OCI-LY1 (cell line): ENCODE data around the gene SUCO.

Source experiments
- H2AFZ ChIP-seq: fragments of 200-600 bp; sonication (generic), shearing (Covaris generic); 2 replicates; pipeline ENCODE4 v1.6.0; 2014; ENCODE audit warnings: antibody characterized with exemption, mild to moderate bottlenecking, low read length
- H3F3A ChIP-seq: fragments of 200-600 bp; sonication (generic), shearing (Covaris generic); 2 replicates; pipeline ENCODE4 v1.6.0; 2014; ENCODE audit warnings: mild to moderate bottlenecking, antibody characterized with exemption, low read length, moderate library complexity; ENCODE audit not compliant: insufficient read depth
- H3K27ac ChIP-seq: fragments of 200-600 bp; sonication (generic); 2 replicates; pipeline ENCODE4 v1.5.1; 2014; ENCODE audit warnings: low read length, mixed run types, mild to moderate bottlenecking, low read depth; ENCODE audit not compliant: poor library complexity, severe bottlenecking
- H3K27me3 ChIP-seq: fragments of 200-600 bp; sonication (generic); 2 replicates; pipeline ENCODE4 v1.6.0; 2014; ENCODE audit warnings: antibody characterized with exemption, mild to moderate bottlenecking, low read length, moderate library complexity; ENCODE audit not compliant: insufficient read depth
- H3K36me3 ChIP-seq: fragments of 200-600 bp; sonication (generic); 2 replicates; pipeline ENCODE4 v1.6.1; 2014; ENCODE audit warnings: mild to moderate bottlenecking, antibody characterized with exemption, low read length, moderate library complexity, mixed read lengths; ENCODE audit not compliant: insufficient read depth
- H3K4me1 ChIP-seq: fragments of 200-600 bp; sonication (generic); 2 replicates; pipeline ENCODE4 v1.5.1; 2014; ENCODE audit warnings: mild to moderate bottlenecking, low read length, moderate library complexity; ENCODE audit not compliant: insufficient read depth, severe bottlenecking
- H3K4me2 ChIP-seq: fragments of 200-600 bp; sonication (generic), shearing (Covaris generic); 2 replicates; pipeline ENCODE4 v1.6.1; 2014; ENCODE audit warnings: low read length
- H3K4me3 ChIP-seq: fragments of 200-600 bp; sonication (generic); 2 replicates; pipeline ENCODE4 v1.5.1; 2014; ENCODE audit warnings: low read length, low read depth, mild to moderate bottlenecking, mixed read lengths; ENCODE audit not compliant: poor library complexity, severe bottlenecking
- H3K79me2 ChIP-seq: fragments of 200-600 bp; shearing (Covaris generic); 2 replicates; pipeline ENCODE4 v1.6.1; 2016; ENCODE audit warnings: mixed run types, low read length, mixed read lengths; ENCODE audit not compliant: insufficient read depth
- H3K9ac ChIP-seq: fragments of 200-600 bp; sonication (generic), shearing (Covaris generic); 2 replicates; pipeline ENCODE4 v1.6.1; 2014; ENCODE audit warnings: mild to moderate bottlenecking, low read length, mixed read lengths
- H3K9me2 ChIP-seq: fragments of 200-600 bp; sonication (generic), shearing (Covaris generic); 2 replicates; pipeline ENCODE4 v1.6.1; 2014; ENCODE audit warnings: low read depth, mild to moderate bottlenecking, low read length, mixed read lengths
- H3K9me3 ChIP-seq: fragments of 200-600 bp; shearing (Covaris generic); 2 replicates; pipeline ENCODE4 v1.6.1; 2014; ENCODE audit warnings: low read length, mixed read lengths
- H4K20me1 ChIP-seq: fragments of 200-600 bp; sonication (generic), shearing (Covaris generic); 2 replicates; pipeline ENCODE4 v1.6.0; 2016; ENCODE audit warnings: mild to moderate bottlenecking, low read length; ENCODE audit not compliant: insufficient read depth
- EZH2 ChIP-seq: fragments of 200-600 bp; sonication (generic), shearing (Covaris generic); IDR thresholded peaks from 2 replicates; pipeline ENCODE4 v1.8.0; 2017; ENCODE audit warnings: borderline replicate concordance, mixed run types, mild to moderate bottlenecking, antibody characterized with exemption, low read length, moderate library complexity, mixed read lengths
- TF ChIP-seq, protein P1 (sequence below): fragments of 200-600 bp; sonication (generic), shearing (Covaris generic); IDR thresholded peaks from 2 replicates; pipeline ENCODE4 v1.5.1; 2017; ENCODE audit warnings: mild to moderate bottlenecking, antibody characterized with exemption, low read length, moderate library complexity, mixed read lengths

The SUCO gene

DNA sequence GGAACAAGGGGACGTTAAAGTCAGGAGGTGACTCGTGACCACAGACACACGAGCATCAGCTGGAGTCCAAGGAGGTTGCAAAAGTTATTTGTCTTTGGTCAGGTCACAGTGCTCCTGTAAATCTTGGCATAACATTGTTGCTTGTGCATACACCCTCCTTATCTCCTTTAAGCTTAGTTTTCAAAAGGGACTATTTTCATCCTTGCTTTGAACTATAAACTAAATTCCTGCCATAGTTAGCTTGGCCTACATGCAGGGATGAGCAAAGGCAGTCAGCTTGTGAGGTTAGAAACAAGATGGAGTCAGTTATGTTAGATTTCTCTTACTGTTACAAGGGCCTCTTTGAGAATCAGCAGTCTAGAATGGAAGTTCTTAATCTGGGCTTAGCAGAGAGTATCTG is 97.9 kb downstream of the SUCO start:
- Histone ChIP-seq H3K36me3 (no peaks in the 10 kb centered on the region), H3K9me2 (no peaks in the 10 kb centered on the region), H2AFZ (no peak overlapping the region), H3K4me1 (no peaks in the 10 kb centered on the region), H3F3A (no peaks in the 10 kb centered on the region), H3K9me3 (no peaks in the 10 kb centered on the region), H3K27me3 (no peaks in the 10 kb centered on the region), H3K4me3 (no peak overlapping the region), H4K20me1 (no peaks in the 10 kb centered on the region), H3K4me2 (no peak overlapping the region), H3K79me2 (no peaks in the 10 kb centered on the region), H3K27ac (no peak overlapping the region), H3K9ac (no peak overlapping the region)
- no peak for TF ChIP-seq EZH2
- TF ChIP-seq, protein P1, sequence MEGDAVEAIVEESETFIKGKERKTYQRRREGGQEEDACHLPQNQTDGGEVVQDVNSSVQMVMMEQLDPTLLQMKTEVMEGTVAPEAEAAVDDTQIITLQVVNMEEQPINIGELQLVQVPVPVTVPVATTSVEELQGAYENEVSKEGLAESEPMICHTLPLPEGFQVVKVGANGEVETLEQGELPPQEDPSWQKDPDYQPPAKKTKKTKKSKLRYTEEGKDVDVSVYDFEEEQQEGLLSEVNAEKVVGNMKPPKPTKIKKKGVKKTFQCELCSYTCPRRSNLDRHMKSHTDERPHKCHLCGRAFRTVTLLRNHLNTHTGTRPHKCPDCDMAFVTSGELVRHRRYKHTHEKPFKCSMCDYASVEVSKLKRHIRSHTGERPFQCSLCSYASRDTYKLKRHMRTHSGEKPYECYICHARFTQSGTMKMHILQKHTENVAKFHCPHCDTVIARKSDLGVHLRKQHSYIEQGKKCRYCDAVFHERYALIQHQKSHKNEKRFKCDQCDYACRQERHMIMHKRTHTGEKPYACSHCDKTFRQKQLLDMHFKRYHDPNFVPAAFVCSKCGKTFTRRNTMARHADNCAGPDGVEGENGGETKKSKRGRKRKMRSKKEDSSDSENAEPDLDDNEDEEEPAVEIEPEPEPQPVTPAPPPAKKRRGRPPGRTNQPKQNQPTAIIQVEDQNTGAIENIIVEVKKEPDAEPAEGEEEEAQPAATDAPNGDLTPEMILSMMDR, result no peak

DNA sequence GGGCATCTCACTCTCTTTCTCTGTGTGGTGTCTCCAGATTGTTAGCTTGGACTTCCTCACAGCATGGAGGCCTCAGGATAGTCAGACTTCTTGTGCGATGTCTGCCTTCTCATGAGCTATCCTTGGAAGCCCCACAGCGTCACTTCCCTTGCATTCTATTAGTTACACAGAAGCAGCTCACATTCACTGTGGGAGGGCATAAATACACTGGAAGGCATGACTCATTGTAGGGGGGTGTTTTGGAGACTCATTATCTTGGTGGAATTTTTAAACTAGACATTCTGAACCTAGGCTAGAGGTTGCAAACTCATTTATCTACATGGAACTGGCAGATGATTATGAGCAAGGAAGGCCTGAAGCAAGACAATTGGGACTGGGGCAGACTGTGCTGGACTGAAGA is 104.6 kb downstream of the SUCO start:
- H3K4me3 ChIP-seq, result no peak overlapping the region
- no peaks in the 10 kb centered on the region for H3K27me3 ChIP-seq
- peaks cover 13% of the 10 kb centered on the region for H3K4me1 ChIP-seq
- no peaks in the 10 kb centered on the region for H3F3A ChIP-seq
- H3K36me3 ChIP-seq, result no peaks in the 10 kb centered on the region
- no peaks in the 10 kb centered on the region for H3K79me2 ChIP-seq
- H3K4me2 ChIP-seq, result no peak overlapping the region
- no peaks in the 10 kb centered on the region for H4K20me1 ChIP-seq
- no peak overlapping the region for H2AFZ ChIP-seq
- no peaks in the 10 kb centered on the region for H3K9me3 ChIP-seq
- no peak overlapping the region for H3K9ac ChIP-seq
- H3K27ac ChIP-seq, result no peak overlapping the region
- TF ChIP-seq, protein P1, result no peak
- no peak for TF ChIP-seq EZH2
- H3K9me2 ChIP-seq, result no peaks in the 10 kb centered on the region

DNA sequence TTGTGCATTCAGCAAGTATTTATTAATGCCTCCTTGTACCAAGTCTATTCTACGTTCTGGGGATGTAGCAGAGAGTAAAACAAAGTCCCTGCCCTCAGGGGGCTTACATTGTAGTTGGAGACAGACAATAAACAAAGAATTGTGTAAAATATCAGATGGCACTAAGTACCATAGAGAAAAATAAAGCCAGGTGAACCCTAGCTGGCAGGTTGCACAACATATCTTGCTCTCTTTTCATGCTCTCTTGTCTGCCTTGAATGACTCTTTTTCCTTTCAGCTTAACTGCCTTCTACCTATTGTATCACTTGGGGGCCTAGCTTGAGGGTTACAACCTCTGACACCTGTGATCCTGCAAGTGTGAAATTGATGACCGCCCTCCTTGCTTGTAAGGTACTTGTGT is 105.3 kb downstream of the SUCO start:
- Histone ChIP-seq H3K27ac (no peak overlapping the region), H3F3A (no peaks in the 10 kb centered on the region), H3K79me2 (no peaks in the 10 kb centered on the region), H3K4me2 (no peak overlapping the region), H3K9me2 (no peaks in the 10 kb centered on the region), H2AFZ (no peak overlapping the region), H3K9ac (no peak overlapping the region), H3K27me3 (no peaks in the 10 kb centered on the region), H3K9me3 (no peaks in the 10 kb centered on the region), H3K4me1 (peaks cover 13% of the 10 kb centered on the region), H3K36me3 (no peaks in the 10 kb centered on the region), H4K20me1 (no peaks in the 10 kb centered on the region), H3K4me3 (no peak overlapping the region)
- TF ChIP-seq, protein P1, result no peak
- no peak for TF ChIP-seq EZH2
